Activated CD8-positive, alpha-beta T cell treated with anti-CD3 and anti-CD28 coated beads for 36 hours (primary cell): ENCODE measurements around the gene KANSL3. TPM values are rescaled to one million over a fixed set of nuclear protein-coding genes. Genes with fewer than 3 reads are reported as not detected.
A peak's percentile ranks its signal among the peaks of the same experiment; 100 is the strongest.

Experiments
- ATAC-seq: fragments of 200-7000 bp; cut with Tn5 transposase; one replicate; pipeline ENCODE4 v1.10.0; 2021; ENCODE audit warnings: mild to moderate bottlenecking, moderate library complexity
- CTCF ChIA-PET: fragments of 350-600 bp; sonication (Branson Sonifier 250); formaldehyde crosslinking; loops from one replicate; lab custom pipeline; 2021; ENCODE audit warnings: antibody characterized with exemption; lab: Charles Lee
- POLR2A ChIA-PET: fragments of 350-600 bp; sonication (Branson Sonifier 250); formaldehyde crosslinking; loops from one replicate; lab custom pipeline; 2021; ENCODE audit warnings: antibody characterized with exemption; lab: Charles Lee
- DNase-seq: peaks from one replicate; pipeline ENCODE4 v3.0.0-alpha.2; 2020
- H3K27ac Mint-ChIP-seq: one replicate; pipeline ENCODE4 v1.8.0; 2021; ENCODE audit warnings: mild to moderate bottlenecking, mixed read lengths
- H3K27me3 Mint-ChIP-seq: one replicate; pipeline ENCODE4 v1.8.0; 2021; ENCODE audit warnings: mixed read lengths
- H3K36me3 Mint-ChIP-seq: one replicate; pipeline ENCODE4 v1.8.0; 2021; ENCODE audit warnings: low read depth, mixed read lengths
- H3K4me1 Mint-ChIP-seq: one replicate; pipeline ENCODE4 v1.8.0; 2021; ENCODE audit warnings: low read depth, mixed read lengths
- H3K4me3 Mint-ChIP-seq: one replicate; pipeline ENCODE4 v1.8.0; 2021; ENCODE audit warnings: mild to moderate bottlenecking, moderate library complexity, mixed read lengths
- H3K9me3 Mint-ChIP-seq: one replicate; pipeline ENCODE4 v1.8.0; 2021; ENCODE audit warnings: mixed read lengths
- intact Hi-C: fragments of 100-400 bp; cut with micrococcal nuclease; formaldehyde crosslinking; loops from one replicate; pipeline ENCODE4 v1.10.0; 2022
- total RNA-seq, 2 experiments: library from RNA; stranded (reverse); gene quantifications; one replicate each; pipeline ENCODE4 v1.2.3, GENCODE V29; 2021
- TF ChIP-seq, protein P1 (sequence below): fragments of 200-600 bp; IDR thresholded peaks from one replicate; pipeline ENCODE4 v1.8.0; 2022; ENCODE audit warnings: antibody characterized with exemption, mild to moderate bottlenecking

Gene KANSL3
- total RNA-seq, 2 experiments from 2014 or later: 37.8 to 39.8 TPM

DNA sequence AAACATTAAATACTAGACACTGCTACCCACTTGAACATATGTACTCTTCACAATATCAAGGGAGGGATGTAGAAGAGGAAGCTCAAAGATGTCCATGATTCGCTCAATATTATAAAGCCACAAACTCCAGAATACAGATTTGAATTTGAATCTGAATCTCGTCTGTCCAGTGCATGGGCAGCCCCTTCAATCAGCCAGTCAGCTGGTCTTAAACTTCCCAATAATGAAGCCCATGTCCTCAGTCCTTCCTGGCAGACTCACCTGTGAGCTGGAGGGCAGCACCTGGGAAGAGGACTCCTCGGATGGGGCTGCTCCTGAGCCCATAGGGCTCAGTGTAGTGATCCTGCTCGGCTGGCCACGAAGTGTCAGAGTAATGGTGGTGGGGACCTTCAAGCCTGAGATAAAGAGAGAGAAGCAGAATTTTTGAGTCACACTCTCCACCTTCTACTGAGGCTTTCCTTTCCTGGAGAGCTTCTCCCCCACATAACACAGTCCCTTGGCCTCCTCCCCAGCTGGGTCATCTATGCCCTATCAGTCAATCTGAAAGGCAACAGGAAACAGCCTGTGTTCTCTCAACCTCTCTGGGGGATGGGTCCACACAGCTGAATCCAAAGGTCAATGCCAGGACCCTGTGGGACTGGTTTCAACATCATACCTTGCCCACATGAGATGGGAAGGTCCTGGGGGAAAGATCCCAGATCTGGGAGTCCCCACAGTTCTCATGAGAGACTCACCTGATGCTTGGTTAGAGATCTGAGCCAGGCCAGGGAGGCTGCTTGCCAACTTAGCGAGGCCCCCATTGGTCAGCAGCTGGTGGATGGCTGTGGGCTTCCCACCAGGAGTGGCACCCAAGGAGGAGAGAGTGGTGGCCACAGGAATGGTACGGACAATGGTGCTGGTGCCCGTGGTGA is 36.5 kb downstream of the KANSL3 start:
- DNase-seq: peak; percentile 56
- Mint-ChIP-seq H3K27me3 (no peaks in the 10 kb centered on the region), H3K27ac (peak overlapping the region; percentile 82), H3K4me1 (peaks cover 23% of the 10 kb centered on the region), H3K36me3 (peaks cover 59% of the 10 kb centered on the region), H3K9me3 (no peaks in the 10 kb centered on the region), H3K4me3 (no peak overlapping the region)
- intact Hi-C loops: no loop called here
- POLR2A ChIA-PET: interaction anchor here (0.6 to 1.0 kb wide), 2 partner anchors 9 to 361 kb away, joined by 4 read pairs; no protein-coding TSS in a partner anchor
- CTCF ChIA-PET: interaction anchor here (1.0 to 1.5 kb wide), 3 partner anchors 26 to 199 kb away, joined by 3 to 5 read pairs (median 4); no protein-coding TSS in a partner anchor
- ATAC-seq: peak; percentile 94
- TF ChIP-seq, protein P1, sequence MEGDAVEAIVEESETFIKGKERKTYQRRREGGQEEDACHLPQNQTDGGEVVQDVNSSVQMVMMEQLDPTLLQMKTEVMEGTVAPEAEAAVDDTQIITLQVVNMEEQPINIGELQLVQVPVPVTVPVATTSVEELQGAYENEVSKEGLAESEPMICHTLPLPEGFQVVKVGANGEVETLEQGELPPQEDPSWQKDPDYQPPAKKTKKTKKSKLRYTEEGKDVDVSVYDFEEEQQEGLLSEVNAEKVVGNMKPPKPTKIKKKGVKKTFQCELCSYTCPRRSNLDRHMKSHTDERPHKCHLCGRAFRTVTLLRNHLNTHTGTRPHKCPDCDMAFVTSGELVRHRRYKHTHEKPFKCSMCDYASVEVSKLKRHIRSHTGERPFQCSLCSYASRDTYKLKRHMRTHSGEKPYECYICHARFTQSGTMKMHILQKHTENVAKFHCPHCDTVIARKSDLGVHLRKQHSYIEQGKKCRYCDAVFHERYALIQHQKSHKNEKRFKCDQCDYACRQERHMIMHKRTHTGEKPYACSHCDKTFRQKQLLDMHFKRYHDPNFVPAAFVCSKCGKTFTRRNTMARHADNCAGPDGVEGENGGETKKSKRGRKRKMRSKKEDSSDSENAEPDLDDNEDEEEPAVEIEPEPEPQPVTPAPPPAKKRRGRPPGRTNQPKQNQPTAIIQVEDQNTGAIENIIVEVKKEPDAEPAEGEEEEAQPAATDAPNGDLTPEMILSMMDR: no peak

- ChIA-PET POLR2A (interaction anchor here (1.1 kb wide), 1 partner anchor 38 kb away, joined by 3 read pairs; the partner anchor contains the start of gene KANSL3), CTCF (interaction anchor here (0.9 kb wide), 1 partner anchor 161 kb away, joined by 3 read pairs; no protein-coding TSS in a partner anchor)
- H3K4me1 Mint-ChIP-seq: peaks cover 32% of the 10 kb centered on the region
- no peak overlapping the region for H3K4me3 Mint-ChIP-seq
- ATAC-seq: no peak
- peaks cover 51% of the 10 kb centered on the region for H3K36me3 Mint-ChIP-seq
- intact Hi-C loops: no loop called here
- DNase-seq: no peak
- TF ChIP-seq, protein P1: no peak
- no peak overlapping the region for H3K27ac Mint-ChIP-seq
- H3K9me3 Mint-ChIP-seq: no peaks in the 10 kb centered on the region
- H3K27me3 Mint-ChIP-seq: no peaks in the 10 kb centered on the region
Measured at GRCh38 chr2:96599941-96600340, 38.2 kb downstream of the KANSL3 start.

DNA sequence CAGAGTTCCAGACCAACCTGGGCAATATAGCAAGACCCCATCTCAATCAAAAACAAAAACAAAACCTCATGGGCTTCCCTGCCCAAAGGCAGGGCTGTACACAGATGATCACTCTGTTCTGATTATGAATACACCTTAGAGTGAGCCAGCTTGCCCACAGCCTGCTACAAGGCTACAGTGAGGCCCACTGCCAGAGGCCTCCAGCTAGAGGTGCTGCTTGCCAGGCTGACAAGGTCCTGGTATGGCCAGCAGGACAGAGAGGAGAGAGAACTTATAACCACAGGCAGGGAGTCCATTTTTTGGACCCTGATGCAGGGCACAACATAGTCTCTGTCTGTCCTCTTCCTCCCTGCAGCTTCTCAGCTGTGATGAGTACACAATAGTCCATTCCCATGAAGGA is 41.5 kb downstream of the KANSL3 start:
- Mint-ChIP-seq H3K36me3 (peaks cover 71% of the 10 kb centered on the region), H3K27ac (no peak overlapping the region), H3K4me3 (no peak overlapping the region), H3K9me3 (no peaks in the 10 kb centered on the region), H3K4me1 (peaks cover 46% of the 10 kb centered on the region), H3K27me3 (no peaks in the 10 kb centered on the region)
- ATAC-seq (no peak), DNase-seq (no peak)
- TF ChIP-seq, protein P1: no peak
- ChIA-PET CTCF (no interaction called here), POLR2A (no interaction called here)
- intact Hi-C loops: no loop called here

DNA sequence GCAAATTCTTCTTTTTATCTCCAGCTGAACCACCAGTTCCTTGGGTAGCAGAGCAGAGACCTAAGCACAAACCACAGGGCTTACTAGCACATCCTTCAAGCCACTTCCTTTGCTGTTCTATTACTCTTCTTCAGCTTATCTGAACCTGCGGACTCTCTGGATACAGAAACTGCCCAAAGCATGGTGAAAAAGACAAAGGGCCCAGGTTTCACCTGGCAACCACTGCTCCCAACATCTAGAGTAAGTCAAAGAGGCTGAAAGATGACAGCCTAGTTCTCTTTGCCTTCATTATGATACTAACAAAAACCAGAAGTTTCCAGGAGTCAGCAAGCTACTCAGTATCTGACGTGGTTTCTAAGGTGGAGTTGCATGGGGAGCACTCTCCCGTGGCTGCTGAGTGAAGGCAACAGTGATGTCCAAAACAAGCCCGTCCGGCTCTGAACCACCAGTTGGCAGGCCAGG is 43.4 kb downstream of the KANSL3 start:
- peaks cover 64% of the 10 kb centered on the region for H3K36me3 Mint-ChIP-seq
- TF ChIP-seq, protein P1: no peak
- intact Hi-C loops: no loop called here
- no peaks in the 10 kb centered on the region for H3K9me3 Mint-ChIP-seq
- DNase-seq: peak; percentile 39
- ChIA-PET CTCF (interaction anchor here (0.8 to 3.2 kb wide), 6 partner anchors 10 to 518 kb away, joined by 3 to 16 read pairs (median 4); partner anchors contain the start of gene ANKRD36), POLR2A (interaction anchor here (1.1 to 1.4 kb wide), 3 partner anchors 8 to 43 kb away, joined by 3 to 4 read pairs (median 3); partner anchors contain the start of gene KANSL3)
- H3K4me3 Mint-ChIP-seq: no peak overlapping the region
- peaks cover 37% of the 10 kb centered on the region for H3K4me1 Mint-ChIP-seq
- no peaks in the 10 kb centered on the region for H3K27me3 Mint-ChIP-seq
- peak overlapping the region; percentile 90 for H3K27ac Mint-ChIP-seq
- peak; percentile 84 for ATAC-seq
